Transverse colon (tissue), 4 donors: Measurements from ENCODE around the gene NPLOC4.

Experiments used
- EP300 ChIP-seq: sonication (generic); formaldehyde crosslinking; IDR thresholded peaks from one replicate; pipeline ENCODE4 v1.6.1; 2017; ENCODE audit warnings: antibody characterized with exemption, low read depth
- POLR2A ChIP-seq: fragments of 450-650 bp; IDR thresholded peaks from one replicate; pipeline ENCODE4 v1.6.1; 2016; ENCODE audit warnings: antibody characterized with exemption, mild to moderate bottlenecking, moderate library complexity
- POLR2AphosphoS5 ChIP-seq, 3 donors: sonication (generic); formaldehyde crosslinking; IDR thresholded peaks; one replicate each; pipeline ENCODE4 v1.6.1; 2016; ENCODE audit warnings: antibody characterized with exemption in 3 of 3
- TF ChIP-seq, protein P1 (sequence below), 5 experiments: fragments of 200-600 bp in 3 of 5; fragments of 450-650 bp in 2 of 5; sonication (generic) in 3 of 5; IDR thresholded peaks; 1 replicate in 2 of 5; 2 replicates in 3 of 5; pipeline ENCODE4 v1.5.1; 2016 to 2017; ENCODE audit warnings: antibody characterized with exemption in 5 of 5, inconsistent platforms in 3 of 5, mild to moderate bottlenecking in 2 of 5, moderate library complexity in 1 of 5

DNA sequence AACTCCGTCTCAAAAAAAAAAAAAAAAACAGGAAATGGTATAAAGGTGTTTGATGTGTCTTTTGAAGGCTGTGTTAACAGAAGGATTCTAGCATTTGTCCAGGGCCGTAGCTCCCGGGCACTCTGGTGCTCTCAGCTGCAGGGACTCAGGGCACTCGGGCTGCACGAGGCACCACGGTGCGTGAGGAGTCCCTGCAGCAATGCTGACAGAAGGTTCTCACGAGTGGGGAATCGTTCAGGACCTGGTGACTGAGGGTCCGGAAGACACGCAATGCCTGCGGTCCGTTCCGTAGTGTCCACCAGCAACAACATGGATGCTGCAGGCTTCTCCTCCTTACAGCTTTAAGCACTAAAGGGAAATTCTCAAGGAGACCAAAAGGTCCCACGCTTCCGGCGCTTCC, 72.1 kb downstream of the NPLOC4 start:
- TF ChIP-seq, protein P1, sequence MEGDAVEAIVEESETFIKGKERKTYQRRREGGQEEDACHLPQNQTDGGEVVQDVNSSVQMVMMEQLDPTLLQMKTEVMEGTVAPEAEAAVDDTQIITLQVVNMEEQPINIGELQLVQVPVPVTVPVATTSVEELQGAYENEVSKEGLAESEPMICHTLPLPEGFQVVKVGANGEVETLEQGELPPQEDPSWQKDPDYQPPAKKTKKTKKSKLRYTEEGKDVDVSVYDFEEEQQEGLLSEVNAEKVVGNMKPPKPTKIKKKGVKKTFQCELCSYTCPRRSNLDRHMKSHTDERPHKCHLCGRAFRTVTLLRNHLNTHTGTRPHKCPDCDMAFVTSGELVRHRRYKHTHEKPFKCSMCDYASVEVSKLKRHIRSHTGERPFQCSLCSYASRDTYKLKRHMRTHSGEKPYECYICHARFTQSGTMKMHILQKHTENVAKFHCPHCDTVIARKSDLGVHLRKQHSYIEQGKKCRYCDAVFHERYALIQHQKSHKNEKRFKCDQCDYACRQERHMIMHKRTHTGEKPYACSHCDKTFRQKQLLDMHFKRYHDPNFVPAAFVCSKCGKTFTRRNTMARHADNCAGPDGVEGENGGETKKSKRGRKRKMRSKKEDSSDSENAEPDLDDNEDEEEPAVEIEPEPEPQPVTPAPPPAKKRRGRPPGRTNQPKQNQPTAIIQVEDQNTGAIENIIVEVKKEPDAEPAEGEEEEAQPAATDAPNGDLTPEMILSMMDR (IDR thresholded peaks at IDR 0.05), result no peak
- no peak for TF ChIP-seq POLR2A
- TF ChIP-seq POLR2AphosphoS5 (IDR thresholded peaks at IDR 0.05), result no peak
- no peak for TF ChIP-seq EP300
